Peyer's patch (tissue), 4 donors: ENCODE results near the gene CETN3. TPM values are rescaled to one million over a fixed set of nuclear protein-coding genes. Genes with fewer than 3 reads are reported as not detected.

Source experiments
- DNase-seq, 3 donors: peaks; one replicate each; pipeline ENCODE4 v3.0.0-alpha.2; 2017 to 2019
- H3K27ac ChIP-seq, 4 donors: fragments of 200-600 bp; sonication (generic); one replicate each; pipeline ENCODE4 v1.5.1; 2016 to 2019
- H3K27me3 ChIP-seq, 2 donors: fragments of 200-600 bp; sonication (generic); one replicate each; pipeline ENCODE4 v1.5.1; 2019
- H3K36me3 ChIP-seq, 3 donors: fragments of 200-600 bp; sonication (generic); one replicate each; pipeline ENCODE4 v1.5.1; 2016 to 2019
- H3K4me1 ChIP-seq, 4 donors: fragments of 200-600 bp; sonication (generic); one replicate each; pipeline ENCODE4 v1.5.1; 2016 to 2019
- H3K4me3 ChIP-seq, 4 donors: fragments of 200-600 bp; sonication (generic); 1 replicate in 3 of 4; 2 replicates in 1 of 4; pipeline ENCODE4 v1.5.1; 2016 to 2019; ENCODE audit warnings: mild to moderate bottlenecking in 1 of 4
- H3K9me3 ChIP-seq, 4 donors: fragments of 200-600 bp; sonication (generic); one replicate each; pipeline ENCODE4 v1.5.1; 2016 to 2019; ENCODE audit warnings: mild to moderate bottlenecking in 1 of 4
- CTCF ChIP-seq, 6 experiments: fragments of 450-650 bp in 4 of 6; fragments of 200-600 bp in 2 of 6; sonication (generic) in 1 of 6; IDR thresholded peaks; one replicate each; pipeline ENCODE4 v1.5.1; 2017 to 2019; ENCODE audit warnings: antibody characterized with exemption in 6 of 6, mild to moderate bottlenecking in 3 of 6, moderate library complexity in 1 of 6
- POLR2A ChIP-seq, 2 donors: fragments of 450-650 bp; IDR thresholded peaks; one replicate each; pipeline ENCODE4 v1.5.1; 2017; ENCODE audit warnings: antibody characterized with exemption in 2 of 2, mild to moderate bottlenecking in 2 of 2, moderate library complexity in 2 of 2
- total RNA-seq, 4 donors: library from RNA; depleted of rRNA; stranded (reverse); fragments of >200 nt; gene quantifications; one replicate each; pipeline ENCODE4 v1.1.0, GENCODE V29; 2016

Gene CETN3
- total RNA-seq, 4 donors from 2014 or later: 1.1 to 4.1 (median 2.9) TPM

- H3K27ac ChIP-seq: no peak overlapping the region
- no peaks in the 10 kb centered on the region for H3K9me3 ChIP-seq
- H3K27me3 ChIP-seq: no peaks in the 10 kb centered on the region
- DNase-seq: no peak
- peaks cover 0 to 11% (median 0%) of the 10 kb centered on the region in 3 donors for H3K36me3 ChIP-seq
- TF ChIP-seq CTCF (IDR thresholded peaks at IDR 0.05) (no peak), POLR2A (IDR thresholded peaks at IDR 0.05) (no peak)
- no peaks in the 10 kb centered on the region for H3K4me1 ChIP-seq
- no peak overlapping the region for H3K4me3 ChIP-seq
Observed at GRCh38 chr5:90395005-90395404, 14.6 kb downstream of the CETN3 start.

- DNase-seq: no peak
- H3K27ac ChIP-seq: no peak overlapping the region
- TF ChIP-seq POLR2A (IDR thresholded peaks at IDR 0.05) (no peak), CTCF (IDR thresholded peaks at IDR 0.05) (no peak)
- no peaks in the 10 kb centered on the region for H3K4me1 ChIP-seq
- H3K36me3 ChIP-seq: no peaks in the 10 kb centered on the region
- H3K4me3 ChIP-seq: no peak overlapping the region
- H3K9me3 ChIP-seq: no peaks in the 10 kb centered on the region
- H3K27me3 ChIP-seq: no peaks in the 10 kb centered on the region
Observed at GRCh38 chr5:90390928-90391327, 18.6 kb downstream of the CETN3 start.

- TF ChIP-seq POLR2A (IDR thresholded peaks at IDR 0.05) (no peak), CTCF (IDR thresholded peaks at IDR 0.05) (no peak)
- Histone ChIP-seq H3K4me1 (no peaks in the 10 kb centered on the region), H3K27ac (no peak overlapping the region), H3K36me3 (no peaks in the 10 kb centered on the region), H3K27me3 (no peaks in the 10 kb centered on the region), H3K4me3 (no peak overlapping the region), H3K9me3 (no peaks in the 10 kb centered on the region)
- no peak for DNase-seq
Observed at GRCh38 chr5:90390326-90390725, 19.2 kb downstream of the CETN3 start.

- H3K27me3 ChIP-seq: no peaks in the 10 kb centered on the region
- H3K27ac ChIP-seq: no peak overlapping the region
- no peak for DNase-seq
- H3K9me3 ChIP-seq: no peaks in the 10 kb centered on the region
- TF ChIP-seq CTCF (IDR thresholded peaks at IDR 0.05): no peak
- TF ChIP-seq POLR2A (IDR thresholded peaks at IDR 0.05): no peak
- no peak overlapping the region for H3K4me3 ChIP-seq
- H3K4me1 ChIP-seq: no peaks in the 10 kb centered on the region
- H3K36me3 ChIP-seq: no peaks in the 10 kb centered on the region
Observed at GRCh38 chr5:90387508-90387907, 22.0 kb downstream of the CETN3 start.

GRCh38 chr5:90386099-90386710 lies 23.4 kb downstream of the CETN3 start:
- TF ChIP-seq CTCF (IDR thresholded peaks at IDR 0.05) (peak in 5 of 6 experiments; percentile 37 to 45 (median 39)), POLR2A (IDR thresholded peaks at IDR 0.05) (no peak)
- no peak for DNase-seq
- Histone ChIP-seq H3K36me3 (no peaks in the 10 kb centered on the region), H3K4me1 (no peaks in the 10 kb centered on the region), H3K4me3 (no peak overlapping the region), H3K27me3 (no peaks in the 10 kb centered on the region), H3K9me3 (no peaks in the 10 kb centered on the region), H3K27ac (no peak overlapping the region)

GRCh38 chr5:90384389-90384788 lies 25.2 kb downstream of the CETN3 start:
- H3K9me3 ChIP-seq: no peaks in the 10 kb centered on the region
- no peaks in the 10 kb centered on the region for H3K4me1 ChIP-seq
- no peak for TF ChIP-seq CTCF (IDR thresholded peaks at IDR 0.05)
- TF ChIP-seq POLR2A (IDR thresholded peaks at IDR 0.05): no peak
- no peaks in the 10 kb centered on the region for H3K27me3 ChIP-seq
- H3K4me3 ChIP-seq: no peak overlapping the region
- no peak for DNase-seq
- no peaks in the 10 kb centered on the region for H3K36me3 ChIP-seq
- no peak overlapping the region for H3K27ac ChIP-seq
